ENCODE results near the gene ADRM1.

ADRM1 gene

GRCh38 chr20:62326959-62327725 is 24.3 kb downstream of the ADRM1 start:
- DNase-seq, result no peak

DNA sequence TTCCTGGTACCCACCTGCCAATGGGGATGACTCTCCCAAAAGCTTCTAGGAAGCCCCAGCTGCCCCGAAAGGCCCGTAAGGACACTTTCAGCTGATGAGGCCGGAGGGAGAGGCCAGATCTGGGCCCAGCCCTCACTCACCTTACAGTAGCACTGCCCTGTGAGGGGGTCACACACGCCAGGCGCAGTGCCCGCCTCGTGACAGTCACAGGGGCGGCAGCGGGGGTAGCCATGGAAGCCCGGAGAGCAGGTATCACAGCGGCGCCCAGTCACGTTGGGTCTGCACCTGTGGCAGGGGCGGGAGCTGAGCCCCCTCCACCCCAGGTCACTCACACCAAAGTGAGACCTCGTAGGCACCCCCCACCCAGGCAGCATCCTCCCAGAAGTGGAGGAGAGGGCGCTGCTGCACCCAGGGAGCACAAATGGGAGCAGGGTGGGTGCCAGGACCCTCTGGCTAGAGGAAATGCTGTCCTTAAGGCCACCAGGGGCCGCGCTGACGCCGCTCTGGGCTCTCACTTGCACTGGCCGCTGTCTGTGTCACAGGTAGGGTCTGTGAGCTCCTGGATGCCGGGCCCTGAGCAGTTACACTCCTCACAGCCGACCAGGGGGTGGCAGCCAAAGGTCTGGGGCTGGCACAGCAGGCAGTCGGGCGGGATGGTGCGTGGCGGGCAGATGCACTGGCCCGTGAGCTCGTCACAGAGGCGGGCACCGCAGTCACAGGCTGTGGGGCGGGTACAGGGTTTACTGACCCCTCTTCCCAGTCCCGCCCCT is 25.1 kb downstream of the ADRM1 start:
- DNase-seq, result no peak

GRCh38 chr20:62328684-62329388 is 26.0 kb downstream of the ADRM1 start:
- DNase-seq, result no peak

DNA sequence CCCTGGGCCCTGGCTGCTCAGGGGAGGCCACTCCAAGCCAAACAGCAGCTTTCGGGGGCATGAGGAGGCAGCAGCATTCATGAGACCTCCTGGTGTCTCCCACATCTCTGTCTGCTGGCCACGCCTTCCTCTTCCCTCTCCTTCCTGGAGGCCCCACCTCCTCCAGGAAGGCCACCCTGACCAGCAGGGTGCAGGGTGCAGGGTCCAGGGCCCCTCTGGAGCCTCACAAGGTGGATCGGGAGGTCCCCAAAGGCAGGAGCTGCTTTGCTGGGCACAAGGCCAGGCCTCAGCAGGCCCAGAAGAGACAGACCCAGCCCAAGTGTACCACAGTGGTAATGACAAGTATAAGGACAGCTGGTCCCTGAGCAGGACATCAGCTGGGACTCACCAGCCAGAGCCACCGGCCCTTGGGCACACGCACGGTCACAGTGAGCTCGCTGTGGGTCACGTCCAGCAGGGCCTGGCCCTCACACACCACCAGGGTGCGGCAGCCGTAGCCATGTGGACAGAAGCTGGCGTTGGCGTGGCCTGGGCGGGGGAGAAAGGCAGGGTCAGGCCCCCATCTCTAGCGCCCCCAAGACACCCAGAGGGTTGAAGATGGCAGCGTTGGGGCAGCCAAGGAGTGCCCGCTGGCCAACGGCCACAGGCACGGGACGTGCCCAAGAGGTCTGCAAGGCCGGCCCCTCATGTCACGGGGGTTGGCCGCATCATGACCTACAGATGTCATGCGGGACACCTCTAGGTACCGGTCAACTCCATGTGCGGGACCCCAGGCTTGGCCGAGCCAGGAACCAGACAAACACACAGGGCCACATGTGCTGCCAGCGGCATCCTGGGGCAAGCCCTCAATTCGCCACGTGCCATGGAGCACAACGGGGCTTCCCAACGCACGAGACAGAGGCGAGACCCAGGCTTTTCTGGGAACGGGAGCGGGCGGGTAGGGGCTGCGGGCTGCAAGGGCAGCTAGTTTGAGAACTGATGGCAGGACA is 26.9 kb downstream of the ADRM1 start:
- no peak for DNase-seq

GRCh38 chr20:62330576-62331317 is 27.9 kb downstream of the ADRM1 start:
- DNase-seq, result no peak

- DNase-seq, result no peak
These were observed 28.6 kb downstream of the ADRM1 start for GRCh38 chr20:62331347-62331746.

- no peak for DNase-seq
These were observed 29.6 kb downstream of the ADRM1 start for GRCh38 chr20:62332421-62332820.

- DNase-seq, result no peak
These were observed 30.4 kb downstream of the ADRM1 start for GRCh38 chr20:62332989-62333819.

DNA sequence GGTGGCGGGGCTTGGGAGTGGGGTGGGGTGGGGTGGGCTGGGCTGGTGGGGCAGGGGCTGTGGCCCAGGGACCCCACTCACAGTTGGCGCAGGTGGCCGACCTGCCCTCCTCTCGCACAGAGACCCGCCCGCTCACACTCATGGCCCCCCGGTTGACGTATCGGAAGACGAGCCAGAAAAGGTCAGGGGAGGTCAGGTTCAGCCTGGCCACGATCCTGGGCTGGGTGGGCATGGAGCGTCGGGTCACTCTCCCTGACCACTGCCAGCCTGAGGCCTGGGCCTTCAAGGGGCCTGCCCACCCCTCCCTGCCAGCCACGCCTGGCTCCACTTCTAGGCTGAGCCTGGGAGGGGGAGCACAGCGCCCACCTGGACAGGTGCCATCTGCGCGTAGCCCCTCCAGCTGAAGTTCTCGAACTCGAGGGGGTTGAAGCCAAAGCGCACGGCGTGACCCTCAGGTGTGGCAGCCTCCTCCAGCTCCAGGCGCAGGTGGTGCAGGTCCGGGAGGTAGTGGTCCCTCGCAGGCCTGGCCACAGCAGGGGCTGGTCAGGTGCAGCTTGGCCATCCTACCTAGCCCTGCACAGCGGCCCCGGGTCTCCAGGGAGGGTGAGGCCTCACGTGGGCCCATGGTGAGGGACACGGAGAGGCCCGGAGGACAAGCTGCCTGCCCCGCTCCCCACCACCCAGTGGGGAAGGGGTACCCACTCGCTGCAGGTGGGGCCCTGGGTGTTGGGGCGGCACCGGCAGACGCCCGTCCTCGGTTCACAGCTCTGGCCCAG is 31.2 kb downstream of the ADRM1 start:
- DNase-seq, result no peak

DNA sequence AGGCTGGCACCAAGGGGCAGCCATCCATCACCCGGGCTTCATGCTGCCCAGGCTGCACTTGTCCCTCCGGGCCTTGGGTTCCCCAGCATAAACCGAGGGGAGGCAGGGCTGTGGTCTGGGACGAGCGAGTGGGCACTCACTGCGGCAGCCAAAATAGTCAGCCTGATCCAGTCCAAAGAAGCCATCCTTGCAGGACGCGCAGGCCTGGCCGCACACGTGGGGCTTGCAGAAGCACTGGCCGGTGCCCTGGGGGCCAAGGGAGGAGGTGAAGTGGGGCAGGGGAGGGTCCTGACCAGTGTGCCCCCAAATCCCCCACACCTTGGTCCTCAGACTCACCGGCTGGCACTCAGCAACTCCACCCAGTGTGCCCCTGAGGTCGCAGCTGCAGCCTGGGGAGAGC is 32.1 kb downstream of the ADRM1 start:
- DNase-seq, result no peak

GRCh38 chr20:62335532-62335931 is 32.7 kb downstream of the ADRM1 start:
- no peak for DNase-seq

- DNase-seq, result no peak
These were observed 33.5 kb downstream of the ADRM1 start for GRCh38 chr20:62336329-62336728.

DNA sequence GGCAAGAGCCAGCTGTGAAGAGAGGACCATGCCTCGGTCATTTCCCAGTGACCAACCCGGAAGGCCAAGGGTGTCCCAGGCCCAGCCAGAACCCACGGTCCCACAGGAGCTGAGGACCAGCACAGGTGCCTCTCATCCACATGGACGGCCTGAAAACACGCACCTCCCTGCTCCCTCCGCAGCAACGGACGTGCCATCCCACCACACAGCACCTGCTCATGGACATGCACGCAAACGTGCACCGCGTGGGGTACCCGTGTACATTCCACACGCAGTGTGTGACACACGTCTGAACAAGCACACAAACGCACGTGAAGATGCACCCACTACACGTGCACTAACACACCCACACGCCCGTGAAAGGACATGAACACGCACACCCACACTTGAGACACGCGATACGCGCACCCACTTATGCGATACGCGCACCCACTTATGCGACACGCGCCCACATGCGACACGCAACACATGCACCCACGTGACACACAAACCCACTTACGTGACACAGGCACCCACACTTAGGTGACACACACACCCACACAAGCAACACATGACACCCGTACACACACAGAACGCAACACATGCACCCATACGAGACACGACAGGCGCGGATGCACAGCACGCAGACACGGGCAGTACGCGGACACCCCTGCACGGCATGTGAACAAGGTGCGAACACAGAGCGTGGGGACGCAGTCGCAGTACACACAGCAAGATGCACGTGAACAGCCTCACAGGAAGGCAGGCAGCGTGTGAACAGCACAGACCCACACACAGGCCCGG is 34.2 kb downstream of the ADRM1 start:
- DNase-seq, result no peak

- no peak for DNase-seq
These were observed 34.9 kb downstream of the ADRM1 start for GRCh38 chr20:62337558-62338293.

DNA sequence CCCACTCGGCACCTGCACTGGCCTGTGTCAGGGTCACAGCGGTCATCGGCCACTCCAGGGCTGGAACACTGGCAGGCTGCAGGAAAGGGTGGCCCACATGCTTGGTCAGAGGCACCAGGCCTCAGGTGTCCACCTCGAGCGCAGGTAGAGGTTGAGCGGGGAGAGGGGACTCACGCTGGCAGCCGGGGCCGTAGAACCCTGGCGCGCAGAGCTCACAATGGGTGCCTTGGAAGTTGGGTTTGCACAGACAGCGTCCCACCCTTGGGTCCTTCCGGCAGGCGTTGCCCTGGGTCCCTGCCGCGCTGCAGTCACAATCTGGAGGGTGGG is 35.5 kb downstream of the ADRM1 start:
- no peak for DNase-seq

GRCh38 chr20:62339647-62340062 is 36.9 kb downstream of the ADRM1 start:
- no peak for DNase-seq

DNA sequence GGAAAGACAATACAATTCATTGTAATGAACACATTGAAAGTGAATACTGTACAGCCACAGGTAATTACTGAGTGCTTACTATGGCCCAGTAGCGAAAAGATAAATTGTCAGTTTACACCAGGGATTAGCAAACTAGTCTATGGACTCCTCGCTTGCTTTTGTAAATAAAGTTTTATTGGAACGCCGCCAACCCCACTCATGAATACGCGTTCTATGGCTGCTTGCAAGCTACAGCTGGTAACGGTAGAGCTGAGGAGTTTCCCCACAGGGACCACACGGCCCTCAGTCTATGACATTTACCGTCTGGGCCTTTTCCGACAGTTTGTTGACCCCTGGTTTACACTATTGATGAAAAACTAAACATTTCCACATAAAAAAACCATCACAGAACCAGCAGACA is 40.1 kb downstream of the ADRM1 start:
- DNase-seq, result no peak

GRCh38 chr20:62344092-62344491 is 41.3 kb downstream of the ADRM1 start:
- no peak for DNase-seq

DNA sequence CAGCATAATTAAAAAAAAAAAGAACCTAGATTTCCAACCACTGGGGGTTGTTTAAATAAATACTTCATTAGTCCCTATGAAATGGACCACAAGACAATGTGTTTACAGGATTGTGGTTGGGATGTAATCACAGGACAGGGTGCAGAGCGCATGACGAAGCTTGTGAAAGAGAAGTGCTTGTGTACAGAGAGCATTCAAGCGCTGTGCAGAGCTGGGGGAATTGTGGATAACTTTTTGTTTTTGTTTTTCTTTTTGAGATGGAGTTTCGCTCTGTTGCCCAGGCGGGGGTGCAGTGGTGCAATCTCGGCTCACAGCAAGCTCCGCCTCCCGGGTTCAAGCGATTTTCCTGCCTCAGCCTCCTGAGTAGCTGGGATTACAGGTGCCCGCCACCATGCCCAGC is 42.0 kb downstream of the ADRM1 start:
- no peak for DNase-seq
